HG02970 (cell line): Measurements from ENCODE around the gene NPAS2.

Experiments used
- ATAC-seq: cut with Tn5 transposase; IDR thresholded peaks from one replicate; pipeline ENCODE4 v1.9.1; 2021; ENCODE audit warnings: mild to moderate bottlenecking, moderate library complexity, moderate number of reproducible peaks; ENCODE audit not compliant: unreplicated experiment, low FRiP score

Gene NPAS2

DNA sequence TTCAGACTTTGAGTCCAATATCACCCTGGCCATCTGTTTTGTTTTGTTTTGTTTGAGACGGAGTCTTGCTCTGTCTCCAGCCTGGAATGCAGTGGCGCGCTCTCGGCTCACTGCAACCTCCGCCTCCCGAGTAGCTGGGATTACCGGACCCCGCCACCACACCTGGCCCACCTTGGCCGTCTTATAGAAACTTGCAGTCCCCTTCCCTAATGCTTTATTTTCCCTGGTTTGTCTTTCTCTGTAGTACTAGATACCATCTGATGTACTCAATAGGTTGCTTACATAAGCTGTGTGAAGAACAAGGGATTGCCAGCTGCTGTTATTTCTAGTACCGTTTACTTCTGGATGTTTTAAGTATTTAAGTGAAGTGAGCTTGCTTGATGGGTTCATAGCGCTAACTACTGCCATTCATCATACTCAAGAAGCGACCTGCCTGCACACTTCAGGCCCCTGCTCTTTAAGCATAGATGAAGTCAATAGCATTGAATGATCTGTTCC lies 183.4 kb downstream of the NPAS2 start:
- ATAC-seq: no peak

DNA sequence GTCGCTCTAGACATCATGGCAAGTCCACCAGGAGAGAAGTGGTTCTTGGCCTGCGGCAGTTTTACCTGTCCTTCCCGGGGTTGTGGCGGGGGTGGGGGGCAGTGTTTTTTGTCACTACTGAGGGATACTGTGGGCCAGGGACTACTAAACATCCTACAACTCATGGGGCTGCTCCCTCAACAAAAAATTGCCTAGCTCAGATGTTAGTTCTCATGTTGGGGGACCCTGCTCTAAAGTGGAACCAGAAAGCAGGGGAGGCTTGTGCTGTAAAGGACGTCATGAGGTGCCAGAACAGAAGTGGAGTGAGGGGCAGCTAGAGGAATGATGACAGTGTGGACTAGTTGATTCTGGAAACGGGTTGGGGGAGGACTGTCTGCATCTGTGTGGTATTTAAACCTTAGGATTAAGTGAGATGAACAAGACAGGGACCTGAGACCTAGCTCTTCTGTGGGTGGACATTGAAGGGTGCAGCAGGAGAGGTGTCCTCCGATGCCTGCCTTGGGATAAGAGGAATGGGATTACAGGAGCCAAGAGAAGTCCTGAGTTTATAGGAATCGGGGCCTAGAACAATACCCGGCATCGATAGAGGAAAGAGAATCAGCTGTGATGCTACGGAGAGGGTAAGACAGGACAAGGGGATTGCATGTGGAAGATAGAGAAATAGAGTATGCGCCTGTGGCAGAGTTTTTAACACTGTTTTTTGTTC lies 184.8 kb downstream of the NPAS2 start:
- no peak for ATAC-seq

DNA sequence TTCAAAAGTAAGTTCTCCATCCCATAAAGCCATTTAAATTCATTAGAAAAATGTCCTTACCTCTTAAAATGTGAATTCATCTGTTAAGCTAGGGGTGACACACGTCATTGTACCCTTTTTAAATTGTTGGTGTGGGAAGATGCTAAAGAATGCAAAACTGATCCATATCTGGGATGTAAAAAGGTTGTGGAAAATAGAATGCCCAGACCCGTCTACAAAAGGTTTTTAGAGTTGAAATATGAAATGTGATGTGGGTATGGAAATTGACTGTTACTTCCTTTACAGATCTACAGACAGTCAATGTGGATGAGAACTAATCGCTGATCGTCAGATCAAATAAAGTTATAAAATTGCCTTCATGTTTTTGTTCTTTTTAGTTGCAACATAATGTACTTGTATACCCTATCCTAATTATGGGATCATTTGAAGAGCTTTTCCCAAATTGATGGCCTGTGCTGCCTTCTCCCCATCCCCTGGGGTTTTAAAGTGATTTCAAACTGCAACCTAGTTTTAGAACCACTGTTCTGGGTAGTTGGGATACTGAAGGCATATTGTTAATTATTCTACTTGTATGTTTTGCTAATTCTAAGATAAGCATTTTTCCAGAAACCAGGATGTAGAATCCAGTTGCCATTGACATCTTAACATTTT lies 186.3 kb downstream of the NPAS2 start:
- ATAC-seq: no peak

DNA sequence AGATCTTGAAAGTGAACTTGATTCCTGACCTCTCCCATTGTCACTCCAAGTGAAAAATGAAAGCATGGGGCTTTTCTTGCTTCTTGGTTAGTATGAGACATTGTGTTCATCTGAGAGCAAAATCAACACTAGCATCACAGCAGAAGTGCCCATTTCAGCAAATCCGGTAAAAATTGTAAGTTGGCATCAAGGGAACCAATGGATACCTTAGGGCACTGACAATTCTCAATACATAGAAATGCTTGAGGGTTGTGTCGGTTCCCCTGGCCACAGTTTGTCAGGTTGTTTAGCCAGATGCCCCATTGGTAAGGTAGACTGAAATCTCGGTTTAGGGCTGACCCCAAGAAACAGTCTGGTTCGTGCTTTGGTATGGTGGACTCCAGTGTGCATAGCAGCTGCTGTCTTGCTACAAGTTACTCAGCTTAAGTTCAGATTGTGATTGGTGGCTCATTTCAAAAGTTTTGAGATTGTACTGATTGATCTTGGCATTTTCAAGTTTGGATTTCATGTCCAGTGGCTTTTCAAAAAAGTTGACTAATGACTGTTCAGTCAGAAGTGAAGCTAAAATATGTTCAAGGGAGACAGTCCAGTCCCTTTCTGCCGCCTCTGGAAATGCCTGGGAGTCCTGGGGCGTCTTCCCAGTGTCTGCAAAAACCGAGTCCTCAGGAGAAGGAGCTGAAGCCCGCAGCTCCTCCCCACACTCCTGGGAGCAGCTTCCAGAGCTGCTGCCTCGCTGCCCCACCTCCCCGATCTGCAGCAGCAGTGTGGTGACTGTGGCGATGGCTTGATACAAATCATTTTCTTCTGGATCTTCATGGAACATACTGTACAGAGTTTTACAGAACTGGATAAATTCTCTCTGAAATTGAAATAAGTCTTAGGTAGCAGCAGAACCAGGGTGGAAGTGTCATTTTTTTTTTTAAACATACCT lies 187.7 kb downstream of the NPAS2 start:
- no peak for ATAC-seq

DNA sequence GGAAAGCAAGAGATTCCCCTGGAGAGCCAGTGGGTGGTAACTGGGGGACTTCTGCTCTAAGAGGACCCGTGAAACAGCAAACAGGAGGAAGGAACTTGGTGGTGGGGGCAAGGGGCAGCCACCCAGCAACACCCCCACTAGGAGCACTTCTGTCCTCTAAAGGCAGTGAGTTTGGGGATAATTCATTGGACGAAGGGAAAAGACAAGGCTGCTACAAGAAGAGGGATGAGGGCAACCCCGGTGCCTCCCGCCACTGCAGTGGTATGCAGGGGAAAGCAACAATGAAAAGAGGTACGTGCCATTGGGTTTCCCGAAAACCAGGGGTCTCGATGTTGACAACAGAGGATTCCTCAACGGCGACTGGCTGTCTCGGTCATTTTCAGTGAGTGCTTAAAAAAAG lies 191.2 kb downstream of the NPAS2 start:
- no peak for ATAC-seq

DNA sequence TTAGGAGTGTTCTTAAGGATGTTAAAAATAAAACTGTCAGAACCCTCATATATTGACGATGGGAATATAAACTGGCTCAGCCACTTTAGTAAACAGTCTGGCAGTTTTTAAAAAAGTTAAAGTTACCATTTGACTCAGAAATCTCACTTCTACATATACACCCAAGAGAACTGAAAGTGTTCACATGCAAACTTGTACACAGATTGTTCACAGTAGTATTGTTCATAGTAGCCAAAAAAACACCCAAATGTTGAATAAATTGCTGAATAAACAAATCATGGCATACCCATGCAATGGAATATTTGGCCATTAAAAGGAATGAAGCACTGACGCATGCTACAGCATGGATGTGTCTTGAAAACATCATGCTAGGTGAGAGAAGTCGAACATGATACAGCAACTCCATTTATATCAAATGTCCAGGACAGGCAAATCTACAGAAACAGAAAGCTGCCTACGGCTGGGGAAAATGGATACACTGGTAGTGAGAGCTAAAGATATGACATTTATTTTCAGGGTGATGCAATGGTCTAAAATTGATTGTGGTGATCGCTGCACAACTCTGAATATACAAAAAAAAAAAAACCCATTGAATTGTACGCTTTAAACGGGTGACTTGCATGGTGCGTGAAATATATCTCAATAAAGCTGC lies 192.2 kb downstream of the NPAS2 start:
- ATAC-seq: peak; percentile 71

DNA sequence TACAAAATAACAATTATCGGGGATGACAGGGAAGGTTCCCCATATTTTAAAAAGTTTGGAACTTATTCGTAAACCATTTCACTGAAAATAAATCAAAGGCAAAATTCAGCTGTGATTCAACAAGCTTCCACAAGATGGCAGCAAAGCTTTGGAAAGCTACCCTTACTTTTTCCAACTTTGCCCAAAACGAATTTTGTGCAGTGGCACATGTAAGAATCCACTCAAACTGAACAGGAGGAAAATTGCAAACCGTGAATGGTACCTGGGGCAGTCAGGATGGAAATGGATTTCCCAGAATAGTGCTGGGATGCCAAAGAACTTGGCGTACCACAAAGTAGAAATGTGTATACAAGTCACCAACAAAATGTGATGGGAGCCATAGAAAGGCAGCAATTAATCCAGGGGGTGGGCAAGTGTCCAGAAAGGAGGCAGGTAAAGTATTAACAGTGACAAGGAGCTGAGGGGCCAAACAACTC lies 192.8 kb downstream of the NPAS2 start:
- ATAC-seq: no peak

DNA sequence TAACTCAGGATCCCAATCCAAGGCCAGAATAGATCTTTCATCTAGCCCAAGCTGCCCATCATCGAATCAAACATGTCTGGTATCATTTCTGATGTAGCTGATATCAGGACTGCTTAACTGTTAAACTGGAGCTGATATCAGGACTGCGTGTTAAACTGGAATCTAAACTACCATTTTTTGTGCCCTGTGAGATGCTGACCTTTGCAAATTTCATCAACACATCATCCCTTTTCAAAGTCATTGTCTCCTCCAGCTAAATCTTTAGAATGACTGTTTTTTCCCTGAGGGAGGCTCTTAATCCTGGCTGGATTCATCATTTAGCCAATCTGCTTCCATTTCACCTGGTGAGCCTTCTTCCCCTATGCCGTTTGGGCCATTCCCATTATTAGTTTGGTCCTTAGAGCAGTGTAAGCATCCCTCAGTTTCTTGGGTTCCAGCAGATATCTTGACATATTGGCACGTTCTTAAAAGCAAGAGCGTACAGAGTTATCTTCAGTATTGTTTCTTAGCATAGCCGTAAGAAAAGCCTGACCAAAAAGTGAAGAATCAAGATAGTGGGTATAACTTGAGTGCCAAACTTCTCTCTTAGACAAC lies 194.4 kb downstream of the NPAS2 start:
- ATAC-seq: no peak

DNA sequence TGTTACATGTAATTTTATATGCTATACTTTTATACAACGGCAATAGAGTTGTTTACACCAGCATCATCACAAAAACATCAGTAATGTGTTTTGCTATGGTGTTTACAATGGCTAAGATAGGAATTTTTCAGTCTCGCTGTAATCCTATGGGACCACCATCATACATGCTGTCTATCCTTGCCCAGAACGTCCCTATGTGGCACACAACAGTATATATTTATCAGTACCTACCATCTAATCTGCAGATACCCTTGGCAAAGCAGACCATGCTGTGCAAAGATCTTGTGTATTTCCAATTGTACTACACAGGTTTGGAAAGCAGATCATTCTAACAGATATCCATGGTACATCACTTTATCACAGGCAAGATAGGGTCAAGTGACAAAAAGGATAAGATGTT lies 197.4 kb downstream of the NPAS2 start:
- ATAC-seq: no peak

DNA sequence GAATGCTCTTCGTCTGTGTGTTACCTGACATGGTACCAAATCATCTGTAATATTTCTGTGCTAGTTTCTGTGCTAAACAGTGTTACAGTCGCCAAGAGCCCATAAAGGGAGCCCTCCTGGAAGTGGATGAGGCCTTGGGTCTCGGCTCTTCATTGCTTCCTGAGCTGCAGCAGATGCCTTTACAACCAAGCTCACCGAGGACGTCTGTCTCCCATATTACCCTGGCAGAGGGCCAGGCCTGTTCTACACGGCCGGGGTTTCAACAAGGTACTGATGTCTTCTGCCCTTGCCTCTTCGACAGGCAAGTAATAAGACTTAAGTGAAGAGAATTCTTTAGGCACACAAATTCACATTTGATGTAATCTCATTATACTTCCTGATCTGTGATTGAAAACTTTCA lies 199.0 kb downstream of the NPAS2 start:
- ATAC-seq: no peak

DNA sequence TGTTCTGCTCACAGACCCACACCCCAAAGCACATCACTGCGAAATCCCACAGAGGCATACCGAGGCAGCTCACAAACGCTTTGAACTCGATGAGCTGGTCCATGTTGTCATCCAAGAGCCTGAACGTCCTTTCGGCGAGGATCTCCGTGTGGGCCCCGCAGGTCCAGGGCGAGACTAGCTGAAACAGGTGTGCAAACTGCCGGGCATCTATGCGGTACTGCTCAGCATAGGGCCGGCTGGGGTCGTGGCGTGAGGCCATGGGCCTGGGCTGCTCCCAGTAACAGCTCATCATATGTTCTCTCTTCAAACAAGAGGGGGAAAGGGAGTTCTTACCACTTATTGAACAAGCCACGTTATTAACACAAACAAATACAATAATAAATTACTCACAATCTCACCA lies 202.3 kb downstream of the NPAS2 start:
- no peak for ATAC-seq

DNA sequence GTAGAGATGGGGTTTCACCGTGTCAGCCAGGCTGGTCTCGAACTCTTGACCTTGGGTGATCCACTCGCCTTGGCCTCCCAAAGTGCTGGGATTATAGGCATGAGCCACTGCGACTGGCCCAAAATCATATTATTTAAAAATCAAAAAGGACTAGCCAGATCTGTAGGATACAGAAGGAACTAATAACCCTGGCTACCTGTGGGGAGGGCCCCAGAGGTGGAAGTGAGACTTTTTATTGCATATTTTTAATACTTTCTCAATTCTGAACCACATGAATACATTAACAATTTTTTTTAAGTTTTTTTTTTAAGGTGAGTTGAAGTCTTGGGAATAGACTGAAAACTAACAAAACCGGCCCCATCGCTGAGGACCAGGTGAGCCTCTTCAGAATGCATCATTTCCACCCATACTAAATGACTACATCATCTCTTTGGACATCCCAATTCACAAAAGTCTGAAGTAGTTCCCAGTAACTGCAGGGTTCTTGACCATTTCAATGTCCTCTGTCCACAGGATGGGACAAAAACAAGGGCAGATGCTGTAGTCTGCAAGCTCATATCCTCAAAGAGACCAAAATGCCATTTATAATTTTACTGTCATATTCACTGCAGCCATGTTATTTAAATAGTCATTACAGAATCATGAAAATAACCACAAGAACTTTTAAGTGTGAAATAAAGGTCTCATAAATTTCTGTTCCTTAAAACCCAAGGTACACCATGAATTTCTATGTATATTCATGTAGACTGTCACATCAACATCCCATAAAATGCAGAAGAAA lies 203.6 kb downstream of the NPAS2 start:
- ATAC-seq: no peak

DNA sequence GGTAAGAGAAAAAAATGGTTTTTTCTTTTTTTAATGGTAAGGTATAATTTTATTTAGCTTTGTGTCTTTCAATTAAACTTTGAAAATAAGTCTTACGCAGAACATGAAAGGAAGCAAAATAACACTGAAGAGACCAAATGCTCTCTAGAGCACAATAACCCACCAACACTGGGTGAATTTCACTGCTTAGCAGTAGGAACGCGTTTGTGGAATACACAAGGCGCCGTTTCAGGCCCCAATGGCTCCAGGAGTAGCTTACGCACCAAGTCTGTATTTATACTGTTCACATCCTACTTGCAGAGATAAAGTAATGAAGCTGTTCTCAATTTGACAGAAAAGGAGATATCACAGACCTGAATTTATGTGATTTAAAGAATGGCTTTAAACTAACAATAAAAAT lies 205.6 kb downstream of the NPAS2 start:
- no peak for ATAC-seq

DNA sequence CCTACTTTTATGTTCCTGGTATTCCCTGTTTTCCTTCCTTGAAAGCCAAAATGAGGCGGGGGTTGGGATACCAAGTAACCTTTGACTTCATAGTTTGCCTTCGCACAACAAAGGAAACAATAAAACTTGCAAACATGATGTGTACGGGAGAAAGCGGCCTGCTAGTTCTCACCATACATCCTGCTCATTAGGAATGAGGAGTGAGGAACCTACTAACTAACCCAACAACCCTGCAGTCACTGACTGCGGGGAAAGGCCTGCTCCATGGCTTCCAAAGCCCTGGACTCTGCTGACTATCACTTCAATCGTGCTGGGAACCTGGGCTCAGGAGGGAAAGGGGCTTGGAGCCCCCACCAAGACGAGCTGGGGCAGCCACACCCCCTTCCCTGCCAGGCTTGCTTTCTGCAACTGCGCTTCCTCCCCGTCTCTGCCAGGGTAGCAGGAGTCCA lies 206.3 kb downstream of the NPAS2 start:
- no peak for ATAC-seq

DNA sequence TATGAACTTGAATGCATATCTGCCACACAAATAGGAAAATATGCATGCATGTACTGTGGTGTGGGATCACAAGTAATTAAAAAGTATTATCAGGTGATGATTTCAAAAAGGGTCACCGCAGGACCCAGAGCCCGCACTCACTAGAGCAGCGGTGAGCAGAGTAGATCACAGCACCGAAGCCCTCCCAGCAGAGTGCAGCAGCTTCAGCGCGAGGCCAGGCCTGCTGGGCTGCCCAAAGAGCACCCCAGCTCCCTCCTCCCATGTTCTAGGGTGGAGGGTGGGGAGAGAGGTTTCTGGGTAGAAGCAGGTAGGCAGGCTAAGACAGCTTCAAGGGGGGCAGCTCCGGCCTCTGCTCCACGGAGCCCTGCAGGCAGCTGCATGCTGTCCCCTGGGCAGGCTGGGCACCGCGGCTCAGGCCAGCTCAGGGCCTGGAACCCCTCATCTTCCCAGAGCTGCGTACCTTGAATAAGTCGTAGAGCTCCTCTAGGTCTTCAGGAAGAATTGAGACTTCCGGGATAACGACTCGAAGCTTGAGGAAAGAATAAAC lies 207.1 kb downstream of the NPAS2 start:
- ATAC-seq: no peak

DNA sequence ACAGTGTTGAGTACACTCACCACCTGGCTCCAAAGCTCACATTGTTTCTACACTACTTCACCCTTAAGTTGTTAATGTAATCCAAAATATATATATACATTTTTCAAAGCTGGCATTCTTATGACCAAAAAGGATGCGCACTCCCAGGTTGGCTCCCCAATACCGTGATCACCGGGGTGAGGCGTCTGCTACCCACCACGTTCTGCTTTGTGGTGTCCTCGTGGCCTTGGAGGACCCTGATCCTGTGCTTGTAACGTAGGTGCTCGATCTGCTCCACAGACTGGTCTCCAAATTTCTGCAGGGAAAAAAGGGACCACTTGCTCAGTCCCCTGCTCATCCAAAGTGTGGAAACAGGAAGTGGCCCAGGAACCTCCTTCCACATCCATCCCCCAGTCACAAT lies 207.9 kb downstream of the NPAS2 start:
- no peak for ATAC-seq

DNA sequence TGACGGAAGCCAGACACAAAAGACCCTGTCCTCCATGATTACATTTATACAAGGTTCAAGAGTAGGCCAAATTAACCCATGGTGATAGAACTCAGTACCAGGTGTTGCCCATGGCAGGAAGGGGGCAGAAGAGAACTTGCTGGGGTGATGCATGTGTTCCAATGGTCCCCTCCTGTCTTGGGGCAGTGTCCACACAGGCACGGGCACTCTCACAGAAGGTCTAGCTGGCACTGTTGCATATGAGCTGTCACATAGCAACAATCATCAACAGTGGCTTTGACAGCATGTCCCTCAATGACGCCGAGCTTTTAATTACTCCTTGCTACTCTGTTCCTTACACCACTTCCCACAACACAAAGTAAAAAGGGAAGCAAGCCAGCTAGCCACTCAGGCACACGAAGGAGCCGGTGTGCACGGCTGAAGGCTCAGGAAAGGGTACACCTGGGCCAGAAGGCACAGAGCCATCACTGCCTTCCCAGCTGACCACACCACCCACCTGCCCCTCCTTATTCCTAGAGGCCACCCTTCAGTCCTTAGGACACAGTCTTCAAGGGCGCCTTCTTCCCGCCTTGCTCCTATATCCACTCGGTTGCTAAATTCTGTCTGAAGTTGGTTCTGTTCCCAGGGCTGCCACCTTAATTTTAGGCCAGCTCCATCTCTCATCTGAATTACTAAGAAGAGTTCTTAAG lies 211.1 kb downstream of the NPAS2 start:
- ATAC-seq: no peak

DNA sequence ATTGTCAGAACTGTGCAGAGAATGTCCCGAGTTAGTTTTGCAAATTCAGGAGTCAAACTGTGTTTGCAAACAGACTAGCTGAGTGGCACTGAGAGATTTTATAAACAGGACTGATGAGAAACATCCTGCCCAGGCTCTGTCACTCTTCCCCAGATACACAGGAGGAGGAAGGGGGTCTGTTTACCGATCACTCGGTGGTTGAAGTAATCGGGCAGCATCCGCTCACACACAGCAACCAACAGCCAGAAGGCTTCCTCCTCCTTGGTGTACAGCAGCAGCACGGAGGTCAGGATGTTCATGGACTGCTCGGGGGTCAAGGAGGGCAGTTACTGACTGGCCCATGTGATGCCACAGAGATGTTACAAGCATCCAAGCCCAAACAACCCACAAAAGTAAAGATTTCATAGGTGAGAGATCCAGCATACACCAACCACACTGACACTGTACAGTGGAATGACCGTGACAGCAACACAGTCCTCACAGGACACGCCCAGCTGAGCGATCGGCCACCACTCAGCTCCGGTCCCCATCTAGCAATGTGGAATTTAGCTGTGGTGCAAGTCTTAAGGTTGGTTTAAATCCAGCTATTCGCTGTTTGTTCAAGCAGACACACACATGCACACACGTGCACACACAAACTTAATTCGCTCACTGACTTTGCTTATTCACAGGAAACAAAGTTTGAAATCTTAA lies 212.3 kb downstream of the NPAS2 start:
- no peak for ATAC-seq
